Hepatocyte (in vitro differentiated cells): ENCODE results near the gene RASGRP1. TPM values are rescaled to one million over a fixed set of nuclear protein-coding genes. Genes with fewer than 3 reads are reported as not detected.

Experiments
- DNase-seq: peaks from one replicate; pipeline ENCODE4 v3.0.0-alpha.2; 2016; ENCODE audit warnings: low spot score
- H2AFZ ChIP-seq: fragments of 200-600 bp; sonication (generic); 2 replicates; pipeline ENCODE4 v1.6.0; 2016; ENCODE audit warnings: antibody characterized with exemption, mild to moderate bottlenecking
- H3K27ac ChIP-seq: fragments of 200-600 bp; sonication (generic); 2 replicates; pipeline ENCODE4 v1.5.1; 2016; ENCODE audit warnings: mild to moderate bottlenecking
- H3K27me3 ChIP-seq: fragments of 200-600 bp; sonication (generic); 2 replicates; pipeline ENCODE4 v1.6.1; 2016
- H3K36me3 ChIP-seq: fragments of 200-600 bp; sonication (generic); replicated peaks from 2 replicates; pipeline ENCODE4 v1.5.1; 2016; ENCODE audit warnings: low read depth; ENCODE audit not compliant: insufficient read depth
- H3K4me1 ChIP-seq: fragments of 200-600 bp; sonication (generic); 2 replicates; pipeline ENCODE4 v1.5.1; 2016; ENCODE audit warnings: mild to moderate bottlenecking, moderate library complexity; ENCODE audit not compliant: insufficient read depth
- H3K4me2 ChIP-seq: fragments of 200-600 bp; sonication (generic); 2 replicates; pipeline ENCODE4 v1.6.0; 2016
- H3K4me3 ChIP-seq: fragments of 200-600 bp; sonication (generic); 2 replicates; pipeline ENCODE4 v1.5.1; 2016; ENCODE audit warnings: mild to moderate bottlenecking
- H3K79me2 ChIP-seq: fragments of 200-600 bp; sonication (generic); 2 replicates; pipeline ENCODE4 v1.6.0; 2017; ENCODE audit warnings: mild to moderate bottlenecking
- H3K9me2 ChIP-seq: fragments of 200-600 bp; sonication (generic); replicated peaks from 2 replicates; pipeline ENCODE4 v1.6.0; 2017; ENCODE audit warnings: mild to moderate bottlenecking; ENCODE audit not compliant: insufficient read depth
- H3K9me3 ChIP-seq: fragments of 200-600 bp; sonication (generic); 2 replicates; pipeline ENCODE4 v1.5.1; 2016; ENCODE audit warnings: low read depth, mild to moderate bottlenecking
- H4K20me1 ChIP-seq: fragments of 200-600 bp; sonication (generic); 2 replicates; pipeline ENCODE4 v1.6.0; 2016; ENCODE audit warnings: mild to moderate bottlenecking; ENCODE audit not compliant: insufficient read depth, poor library complexity, severe bottlenecking
- CTCF ChIP-seq: fragments of 200-600 bp; sonication (generic); IDR thresholded peaks from 2 replicates; pipeline ENCODE4 v1.5.1; 2016; ENCODE audit warnings: antibody characterized with exemption, mild to moderate bottlenecking; ENCODE audit not compliant: poor library complexity
- EZH2 ChIP-seq: fragments of 200-600 bp; sonication (generic); IDR thresholded peaks from 2 replicates; pipeline ENCODE4 v1.6.1; 2016; ENCODE audit warnings: antibody characterized with exemption, mild to moderate bottlenecking, borderline replicate concordance
- EZH2phosphoT487 ChIP-seq: fragments of 200-600 bp; sonication (generic); IDR thresholded peaks from one replicate; pipeline ENCODE4 v1.6.1; 2018; ENCODE audit warnings: antibody characterized with exemption, mild to moderate bottlenecking, low read depth, moderate library complexity; ENCODE audit not compliant: unreplicated experiment, severe bottlenecking
- WGBS: methylation state at CpG from one replicate; pipeline ENCODE4 v1.1.6; 2016; ENCODE audit warnings: low lambda C conversion rate; ENCODE audit errors: missing lambda C conversion rate; 5-methylcytosine and 5-hydroxymethylcytosine counted together
- polyA plus RNA-seq: library from polyadenylated mRNA; unstranded; fragments of >200 nt; fragmentation: Nextera tagmentation; extraction: Ambion mirVana; gene quantifications from 2 replicates; pipeline ENCODE4 v1.2.1, GENCODE V29; 2016
- total RNA-seq: library from RNA; depleted of rRNA; stranded (reverse); fragments of >200 nt; gene quantifications from 2 replicates; pipeline ENCODE4 v1.2.3, GENCODE V29; 2014

The RASGRP1 gene
- total and polyA plus RNA-seq, 2 experiments from 2014 or later = 0.41 to 0.53 TPM

- Histone ChIP-seq H3K4me1 (no peaks in the 10 kb centered on the region), H3K36me3 (no peaks in the 10 kb centered on the region), H3K4me3 (no peak overlapping the region), H3K4me2 (no peak overlapping the region), H3K79me2 (no peaks in the 10 kb centered on the region), H3K9me2 (no peaks in the 10 kb centered on the region), H3K27me3 (peaks cover 7% of the 10 kb centered on the region), H3K27ac (no peak overlapping the region), H2AFZ (no peak overlapping the region), H3K9me3 (no peaks in the 10 kb centered on the region), H4K20me1 (no peaks in the 10 kb centered on the region)
- 75% methylated on average over 3 of the region's 3 CpGs for WGBS
- DNase-seq = no peak
- TF ChIP-seq EZH2phosphoT487 = no peak
These were observed 41.1 kb upstream of the RASGRP1 start for GRCh38 chr15:38605744-38606143.

- Histone ChIP-seq H3K36me3 (no peaks in the 10 kb centered on the region), H3K27ac (no peak overlapping the region), H3K4me1 (no peaks in the 10 kb centered on the region), H3K9me2 (no peaks in the 10 kb centered on the region), H3K4me3 (no peak overlapping the region), H3K79me2 (no peaks in the 10 kb centered on the region), H4K20me1 (no peaks in the 10 kb centered on the region), H3K4me2 (no peak overlapping the region), H3K9me3 (no peaks in the 10 kb centered on the region), H2AFZ (no peak overlapping the region), H3K27me3 (peaks cover 7% of the 10 kb centered on the region)
- no peak for DNase-seq
- no peak for TF ChIP-seq EZH2phosphoT487
- TF ChIP-seq CTCF = no peak
- 98% methylated on average over 5 of the region's 5 CpGs for WGBS
These were observed 39.1 kb upstream of the RASGRP1 start for GRCh38 chr15:38603672-38604071.

- no peak overlapping the region for H3K27ac ChIP-seq
- TF ChIP-seq EZH2 = no peak
- TF ChIP-seq EZH2phosphoT487 = no peak
- TF ChIP-seq CTCF = no peak
- no peaks in the 10 kb centered on the region for H3K9me3 ChIP-seq
- 79% methylated on average over 7 of the region's 7 CpGs for WGBS
- H3K4me1 ChIP-seq = no peaks in the 10 kb centered on the region
- no peak overlapping the region for H2AFZ ChIP-seq
- no peaks in the 10 kb centered on the region for H3K79me2 ChIP-seq
- no peaks in the 10 kb centered on the region for H3K36me3 ChIP-seq
- no peaks in the 10 kb centered on the region for H3K9me2 ChIP-seq
- no peak for DNase-seq
- H4K20me1 ChIP-seq = no peaks in the 10 kb centered on the region
- H3K27me3 ChIP-seq = peaks cover 7% of the 10 kb centered on the region
- H3K4me2 ChIP-seq = no peak overlapping the region
- no peak overlapping the region for H3K4me3 ChIP-seq
These were observed 38.5 kb upstream of the RASGRP1 start for GRCh38 chr15:38602910-38603670.

- Histone ChIP-seq H3K4me2 (no peak overlapping the region), H3K27ac (no peak overlapping the region), H3K36me3 (no peaks in the 10 kb centered on the region), H3K9me2 (no peaks in the 10 kb centered on the region), H3K4me1 (no peaks in the 10 kb centered on the region), H3K79me2 (no peaks in the 10 kb centered on the region), H4K20me1 (no peaks in the 10 kb centered on the region), H3K27me3 (no peaks in the 10 kb centered on the region), H3K9me3 (no peaks in the 10 kb centered on the region), H3K4me3 (no peak overlapping the region), H2AFZ (no peak overlapping the region)
- no peak for DNase-seq
- TF ChIP-seq EZH2phosphoT487 (no peak), EZH2 (no peak), CTCF (no peak)
- 97% methylated on average over 2 of the region's 2 CpGs for WGBS
These were observed 35.6 kb upstream of the RASGRP1 start for GRCh38 chr15:38600236-38600635.
